Medulla oblongata (tissue), 1 donor: ENCODE measurements around the gene SCYL1.

Source experiments
- DNase-seq: peaks from one replicate; pipeline ENCODE4 v3.0.0-alpha.2; 2015; ENCODE audit errors: extremely low spot score

The SCYL1 gene

DNA sequence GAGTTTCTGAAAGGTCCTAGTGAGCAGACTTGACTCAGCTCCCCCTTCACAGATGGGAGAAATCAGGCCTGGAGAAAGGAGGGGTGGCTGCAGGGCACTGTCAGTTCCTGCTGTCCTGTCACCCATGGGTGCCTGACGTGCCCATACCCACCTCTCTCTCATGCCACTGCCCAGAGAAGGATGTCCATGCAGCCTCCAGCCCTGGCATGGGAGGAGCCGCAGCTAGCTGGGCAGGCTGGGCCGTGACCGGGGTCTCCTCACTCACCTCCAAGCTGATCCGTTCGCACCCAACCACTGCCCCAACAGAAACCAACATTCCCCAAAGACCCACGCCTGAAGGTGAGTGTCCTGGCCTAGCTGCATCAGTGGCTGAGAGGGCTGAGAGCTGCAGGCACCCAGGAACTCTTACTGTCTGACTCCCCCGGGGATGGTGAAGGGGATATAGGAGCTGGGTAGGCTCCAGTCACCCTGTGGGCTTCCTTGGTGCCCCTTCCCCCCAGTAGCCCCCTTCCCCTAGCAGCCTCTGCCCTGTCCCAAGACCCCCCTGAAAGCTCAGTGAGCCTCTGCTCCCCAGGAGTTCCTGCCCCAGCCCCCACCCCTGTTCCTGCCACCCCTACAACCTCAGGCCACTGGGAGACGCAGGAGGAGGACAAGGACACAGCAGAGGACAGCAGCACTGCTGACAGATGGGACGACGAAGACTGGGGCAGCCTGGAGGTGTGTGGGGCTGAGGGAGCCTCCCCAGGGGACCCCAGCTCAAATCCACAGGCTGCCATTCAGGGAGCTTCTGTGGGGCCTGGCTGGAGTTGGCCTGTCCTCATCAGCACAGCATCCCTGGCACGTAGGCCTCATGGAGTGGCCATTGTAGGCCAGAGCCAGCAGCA lies 11.8 kb downstream of the SCYL1 start:
- DNase-seq: no peak

DNA sequence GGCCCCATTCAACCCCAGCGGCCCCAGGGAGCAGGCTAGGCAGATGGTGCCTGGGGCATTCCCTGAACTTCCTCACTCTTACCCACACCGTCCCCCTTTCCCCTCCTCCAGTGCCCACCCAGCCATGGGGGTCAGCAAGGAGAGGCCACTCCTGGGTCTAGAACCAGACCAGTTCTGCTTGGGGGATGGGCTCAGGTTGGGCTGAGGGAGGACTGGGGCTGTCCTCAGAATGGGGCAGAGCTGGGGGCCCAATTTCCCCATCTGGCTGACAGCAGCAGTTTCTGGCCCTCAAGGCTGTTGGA lies 12.4 kb downstream of the SCYL1 start:
- no peak for DNase-seq

DNA sequence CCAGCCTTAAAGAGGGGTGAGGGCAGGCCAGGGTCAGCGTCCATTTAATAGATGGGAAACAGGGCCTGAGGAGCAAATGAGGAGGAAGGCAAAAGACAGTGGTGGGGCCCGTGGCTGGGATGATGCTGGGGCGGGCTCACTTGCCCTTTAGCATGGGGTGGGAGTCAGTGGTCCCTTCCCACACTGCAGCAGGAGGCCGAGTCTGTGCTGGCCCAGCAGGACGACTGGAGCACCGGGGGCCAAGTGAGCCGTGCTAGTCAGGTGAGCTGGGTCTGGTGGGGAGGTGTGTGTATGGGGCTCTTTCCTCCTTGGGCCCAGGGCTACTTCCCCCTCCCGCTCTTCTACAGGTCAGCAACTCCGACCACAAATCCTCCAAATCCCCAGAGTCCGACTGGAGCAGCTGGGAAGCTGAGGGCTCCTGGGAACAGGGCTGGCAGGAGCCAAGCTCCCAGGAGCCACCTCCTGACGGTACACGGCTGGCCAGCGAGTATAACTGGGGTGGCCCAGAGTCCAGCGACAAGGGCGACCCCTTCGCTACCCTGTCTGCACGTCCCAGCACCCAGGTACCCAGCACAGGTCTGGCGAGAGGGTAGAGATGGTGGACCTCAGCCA lies 12.8 kb downstream of the SCYL1 start:
- no peak for DNase-seq

DNA sequence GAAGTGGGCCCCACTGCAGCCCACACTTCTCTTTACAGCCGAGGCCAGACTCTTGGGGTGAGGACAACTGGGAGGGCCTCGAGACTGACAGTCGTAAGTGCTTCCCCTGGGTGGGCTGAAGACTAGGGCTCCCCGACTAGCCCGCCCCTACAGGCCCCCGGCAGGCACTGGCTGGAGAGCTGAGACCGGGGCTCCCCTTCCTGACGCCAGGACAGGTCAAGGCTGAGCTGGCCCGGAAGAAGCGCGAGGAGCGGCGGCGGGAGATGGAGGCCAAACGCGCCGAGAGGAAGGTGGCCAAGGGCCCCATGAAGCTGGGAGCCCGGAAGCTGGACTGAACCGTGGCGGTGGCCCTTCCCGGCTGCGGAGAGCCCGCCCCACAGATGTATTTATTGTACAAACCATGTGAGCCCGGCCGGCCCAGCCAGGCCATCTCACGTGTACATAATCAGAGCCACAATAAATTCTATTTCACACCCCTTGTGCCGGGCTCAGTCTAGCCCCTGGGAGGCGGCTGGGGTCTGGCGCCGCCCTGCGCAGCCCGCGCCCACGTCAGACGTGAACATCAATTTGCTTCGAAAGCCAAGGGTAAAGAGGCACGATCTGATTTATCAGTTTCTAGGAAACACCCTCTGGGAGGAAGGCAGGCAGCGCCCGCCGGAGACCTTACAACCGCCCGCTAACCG lies 13.5 kb downstream of the SCYL1 start:
- DNase-seq: no peak

DNA sequence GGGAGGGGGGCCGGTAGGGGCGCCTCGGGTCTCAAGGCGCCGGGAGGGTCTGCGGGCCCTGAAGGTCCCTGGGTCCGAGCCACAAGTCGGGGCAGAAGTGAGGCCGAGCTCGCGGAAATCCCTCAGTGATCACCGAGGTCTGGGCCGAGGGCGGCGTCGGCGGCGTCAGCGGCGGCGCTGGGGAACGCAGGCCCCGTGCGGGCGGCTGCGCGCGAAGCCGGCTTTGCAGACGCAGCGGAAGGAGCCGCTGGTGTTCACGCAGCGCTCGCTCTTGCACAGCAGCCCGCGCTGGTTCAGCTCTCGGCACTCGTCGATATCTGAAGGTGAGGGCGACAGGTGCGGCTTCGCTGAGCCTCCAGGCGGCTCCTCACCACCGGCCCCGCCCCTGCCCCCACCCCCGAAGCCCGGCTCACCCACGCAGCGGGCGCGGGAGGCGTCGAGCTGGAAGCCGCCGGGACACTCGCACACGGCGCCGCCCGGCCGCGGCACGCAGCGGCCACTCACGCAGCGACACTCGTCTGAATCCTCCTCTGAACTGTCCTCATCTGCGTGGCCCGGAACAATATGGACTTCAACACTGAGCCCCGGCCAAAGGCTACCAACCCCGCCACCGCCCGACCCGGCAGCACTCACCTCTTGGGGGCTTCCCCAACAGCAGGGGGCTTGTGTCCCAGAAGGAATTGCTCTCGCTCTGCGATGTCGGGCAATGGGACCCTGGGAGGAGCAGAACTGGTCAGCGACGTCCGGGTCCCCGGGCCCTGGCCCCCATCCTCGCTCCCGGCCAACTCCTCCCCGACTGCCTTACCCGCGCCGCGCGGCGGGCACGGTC lies 14.2 kb downstream of the SCYL1 start:
- DNase-seq: no peak

DNA sequence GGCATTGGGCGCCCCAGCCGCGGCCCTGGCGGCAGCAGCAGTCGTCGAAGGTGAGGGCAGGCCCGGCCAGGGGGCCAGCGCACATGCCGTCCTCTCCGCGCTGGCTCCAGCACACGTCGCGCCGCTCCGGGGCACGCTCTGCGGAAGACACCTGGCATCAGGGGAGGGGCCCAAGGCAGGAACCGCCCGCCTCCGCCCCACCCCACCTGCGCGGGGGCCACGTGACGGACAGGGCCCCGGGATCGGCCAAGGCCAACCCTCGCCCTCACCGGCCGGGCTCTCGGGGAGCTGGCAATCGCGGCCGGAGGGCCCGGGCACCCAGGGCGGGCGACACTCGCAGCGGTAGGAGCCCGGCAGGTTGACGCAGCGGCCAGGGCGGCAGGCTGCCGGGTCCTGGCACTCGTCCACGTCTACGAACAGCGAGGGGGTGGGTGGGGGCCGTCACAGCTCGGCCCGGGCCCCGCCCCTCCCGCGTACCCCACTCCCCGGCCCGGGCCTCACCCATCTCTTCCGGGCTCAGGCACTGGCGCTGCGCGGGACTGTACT lies 14.9 kb downstream of the SCYL1 start:
- DNase-seq: no peak

DNA sequence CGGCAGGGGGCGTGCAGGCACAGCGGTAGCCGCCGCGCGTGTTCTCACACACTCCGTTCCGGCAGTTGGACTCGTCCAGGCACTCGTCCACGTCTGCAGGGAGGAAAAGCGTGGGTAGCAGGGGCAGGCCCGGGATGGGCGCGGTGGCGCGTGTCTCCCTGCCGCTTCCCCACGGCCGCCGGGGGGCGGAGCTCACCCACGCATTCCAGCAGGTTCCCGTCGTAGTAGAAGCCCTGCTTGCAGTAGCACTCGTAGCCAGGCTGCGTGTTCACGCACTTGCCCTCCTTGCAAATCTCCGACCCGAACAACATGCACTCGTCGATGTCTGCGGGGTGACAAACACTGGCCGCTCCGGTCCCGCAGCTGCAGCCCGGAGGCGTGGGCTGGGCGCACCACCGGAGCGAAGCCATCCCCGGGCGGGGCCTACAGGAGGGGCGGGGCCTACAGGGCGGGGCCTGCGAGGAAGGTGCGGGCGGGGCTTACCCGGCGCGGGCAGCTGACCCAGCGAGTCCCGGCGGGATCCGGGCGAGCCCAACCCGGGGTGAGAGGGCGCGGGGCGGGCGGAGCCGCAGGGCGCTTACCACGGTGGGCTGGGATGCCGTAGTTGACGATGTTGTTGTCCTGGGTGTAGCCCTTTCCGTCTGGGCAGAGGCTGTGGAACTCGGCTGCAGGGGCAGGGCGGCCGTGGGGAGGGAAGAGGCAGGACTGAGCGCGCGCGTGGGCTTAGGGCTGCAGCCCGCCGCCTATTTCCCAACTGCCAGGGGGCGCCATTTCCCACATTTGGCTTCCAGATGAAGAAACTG lies 15.6 kb downstream of the SCYL1 start:
- peak; percentile 90 for DNase-seq

DNA sequence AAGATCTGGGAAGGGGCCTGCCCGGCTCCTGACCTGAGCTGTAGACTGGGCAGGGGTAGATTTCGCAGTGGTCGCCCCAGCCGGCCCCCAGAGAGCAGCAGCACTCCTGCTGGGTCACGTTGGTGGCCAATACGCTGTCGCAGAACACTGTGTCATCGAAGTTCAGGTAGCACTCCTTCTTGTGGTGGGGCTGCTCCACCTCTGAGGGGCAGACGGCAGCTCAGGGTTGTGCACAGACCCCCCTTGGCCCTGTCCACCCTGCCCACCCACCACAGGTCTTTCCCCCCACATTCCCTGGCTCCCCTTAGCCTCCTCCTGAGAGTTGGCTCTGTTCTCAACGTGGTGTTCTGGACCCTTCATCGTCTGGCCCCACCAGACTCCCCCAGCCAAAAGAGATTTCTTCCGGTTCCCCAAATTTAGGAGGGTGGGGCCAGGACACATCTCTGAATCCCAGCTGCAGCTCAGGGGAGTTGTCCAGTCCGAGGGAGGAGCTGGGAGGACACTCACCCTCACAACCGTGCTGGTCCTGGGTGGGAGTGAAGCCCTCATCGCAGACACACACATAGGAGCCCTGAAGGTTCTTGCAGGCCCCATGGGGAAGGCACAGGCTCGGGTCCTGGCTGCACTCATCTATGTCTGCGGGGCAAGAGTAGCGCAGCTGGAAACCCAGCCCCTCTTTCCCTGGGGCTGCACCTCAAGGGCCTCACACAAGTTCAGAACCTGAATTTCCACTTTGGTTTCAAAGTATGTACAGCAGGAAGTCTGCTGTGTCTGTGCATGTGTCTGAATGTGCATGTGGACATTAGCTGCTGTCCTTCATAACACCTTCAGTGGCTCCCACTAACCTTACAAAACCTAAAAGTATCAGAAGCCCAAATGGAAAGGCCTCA lies 16.5 kb downstream of the SCYL1 start:
- DNase-seq: no peak

DNA sequence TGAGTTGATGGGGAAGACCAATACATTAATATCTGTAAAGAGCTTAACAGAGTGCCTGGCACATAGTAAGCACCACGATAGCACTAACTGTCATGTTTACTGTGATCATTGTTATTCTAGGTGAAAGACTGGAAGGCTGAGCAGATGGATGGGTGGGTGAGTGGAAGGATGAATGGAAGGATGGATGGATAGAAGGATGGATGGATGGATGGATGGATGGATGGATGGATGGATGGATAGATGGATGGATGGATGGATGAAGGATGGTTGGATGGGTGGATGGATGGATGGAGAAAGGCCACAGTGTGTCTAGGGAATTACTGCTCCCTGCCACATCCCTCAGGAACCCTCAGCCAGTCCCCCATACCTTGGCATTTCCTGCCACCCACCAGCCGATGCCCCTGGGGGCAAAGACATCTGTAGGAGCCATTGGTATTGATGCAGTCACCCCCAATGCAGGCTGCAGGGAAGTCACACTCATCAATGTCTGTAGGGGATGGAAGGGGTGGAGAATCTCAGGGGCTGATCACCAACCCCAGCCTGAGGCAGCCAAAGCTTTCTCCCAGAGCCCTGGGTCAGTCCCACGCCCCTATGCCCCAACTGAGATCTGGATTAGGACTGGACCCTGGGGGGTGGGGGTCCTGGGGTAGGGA lies 18.0 kb downstream of the SCYL1 start:
- DNase-seq: no peak

DNA sequence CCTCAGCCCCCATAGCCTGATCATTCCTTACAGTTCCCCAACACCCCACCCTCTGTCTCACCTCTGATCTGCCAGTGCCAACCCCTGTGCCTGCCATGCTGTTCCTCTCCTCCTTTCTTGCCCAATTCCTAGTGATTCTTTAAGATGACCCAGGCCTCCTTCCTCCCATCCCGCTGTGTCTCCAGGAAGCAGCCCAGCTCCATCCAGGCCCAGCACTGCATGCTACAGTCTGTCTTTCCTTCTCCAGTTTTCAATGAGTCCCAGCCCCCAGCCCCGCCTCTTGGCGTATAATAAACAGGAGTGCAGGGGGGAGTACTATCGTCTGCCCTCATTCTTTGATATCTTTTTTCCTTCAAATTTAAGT lies 21.0 kb downstream of the SCYL1 start:
- DNase-seq: no peak

DNA sequence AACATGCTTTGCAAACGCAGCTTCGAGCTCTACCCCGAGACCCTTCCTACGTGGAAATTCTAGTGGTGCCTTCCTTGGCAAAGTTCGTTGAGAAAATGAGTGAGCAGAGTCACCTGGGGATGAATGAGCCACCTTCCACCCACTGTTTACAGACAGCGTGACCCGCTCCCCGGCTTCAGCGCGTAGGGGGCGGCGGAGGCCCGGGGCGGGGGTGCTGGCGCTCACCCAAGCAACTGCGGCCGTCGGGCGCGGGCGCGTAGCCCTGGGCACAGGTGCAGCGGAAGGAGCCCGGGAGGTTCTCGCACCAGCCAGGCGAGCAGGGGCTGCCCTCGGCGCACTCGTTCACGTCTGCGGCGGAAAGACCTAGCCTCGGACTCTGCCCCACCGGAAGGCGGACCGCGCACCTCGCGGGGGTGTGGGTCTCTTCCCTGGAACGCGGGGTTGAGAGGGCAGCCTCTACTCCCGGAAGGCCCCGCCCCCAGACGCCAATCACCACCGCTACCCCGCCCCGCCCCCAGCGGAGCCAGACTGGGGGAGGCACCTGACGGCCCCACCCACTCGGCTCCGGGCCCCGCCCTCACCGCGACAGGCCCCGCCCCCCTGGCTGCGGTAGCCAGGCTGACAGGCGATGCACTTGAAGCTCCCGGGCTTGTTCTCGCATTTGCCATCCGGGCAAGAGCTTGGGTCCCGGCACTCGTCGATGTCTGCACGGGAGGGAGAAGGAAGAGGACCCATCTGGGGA lies 21.5 kb downstream of the SCYL1 start:
- peak; percentile 46 for DNase-seq

DNA sequence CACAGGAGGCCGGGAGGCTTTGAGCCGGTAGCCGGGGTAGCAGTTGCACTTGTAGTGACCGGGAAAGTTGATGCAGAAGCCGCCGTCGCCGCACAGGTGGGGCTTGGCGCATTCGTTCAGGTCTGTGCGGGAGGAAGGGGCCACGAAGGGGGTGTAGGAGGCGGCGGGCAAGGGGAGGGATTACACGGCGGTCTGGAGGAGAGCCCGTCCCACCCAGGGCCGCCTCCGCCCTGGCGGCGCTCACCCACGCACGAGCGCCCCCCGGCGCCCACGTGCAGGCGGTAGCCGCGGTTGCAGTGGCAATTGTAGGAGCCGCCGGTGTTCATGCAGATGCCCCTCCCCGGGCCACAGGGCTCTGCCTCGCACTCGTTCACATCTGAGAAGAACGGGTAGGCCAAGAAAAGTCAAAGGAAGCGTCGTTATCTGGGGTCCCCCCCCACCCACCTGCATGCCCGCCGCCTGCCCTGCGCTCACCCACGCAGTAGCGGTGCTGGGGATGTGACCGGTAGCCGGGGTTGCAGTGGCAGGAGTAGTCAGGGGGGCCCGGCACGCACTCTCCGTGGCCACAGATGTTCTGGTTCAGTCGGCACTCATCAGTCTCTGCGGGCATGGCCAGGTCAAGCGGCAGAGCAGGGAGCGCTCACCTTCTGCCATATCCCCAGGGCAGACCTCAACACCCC lies 22.7 kb downstream of the SCYL1 start:
- no peak for DNase-seq

DNA sequence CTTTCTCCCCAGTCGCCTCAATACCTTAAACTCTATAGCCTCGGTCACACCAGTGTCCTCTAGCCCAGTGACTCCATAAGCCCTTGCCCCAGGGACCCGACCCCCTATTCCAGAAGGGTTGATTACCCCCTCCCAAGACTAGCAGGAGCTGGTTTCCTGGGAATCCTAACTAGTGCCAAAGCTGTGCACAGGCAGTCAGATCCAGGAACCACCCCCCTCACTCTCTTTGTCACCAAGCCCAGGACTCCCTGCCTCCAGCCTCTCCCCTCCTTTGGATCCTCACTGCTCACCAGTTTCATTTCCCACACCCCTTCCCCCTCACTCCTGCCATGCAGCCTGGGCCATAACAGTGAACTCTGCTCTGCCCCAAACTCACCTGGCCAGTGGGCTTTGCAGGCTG lies 23.5 kb downstream of the SCYL1 start:
- peak; percentile 61 for DNase-seq

DNA sequence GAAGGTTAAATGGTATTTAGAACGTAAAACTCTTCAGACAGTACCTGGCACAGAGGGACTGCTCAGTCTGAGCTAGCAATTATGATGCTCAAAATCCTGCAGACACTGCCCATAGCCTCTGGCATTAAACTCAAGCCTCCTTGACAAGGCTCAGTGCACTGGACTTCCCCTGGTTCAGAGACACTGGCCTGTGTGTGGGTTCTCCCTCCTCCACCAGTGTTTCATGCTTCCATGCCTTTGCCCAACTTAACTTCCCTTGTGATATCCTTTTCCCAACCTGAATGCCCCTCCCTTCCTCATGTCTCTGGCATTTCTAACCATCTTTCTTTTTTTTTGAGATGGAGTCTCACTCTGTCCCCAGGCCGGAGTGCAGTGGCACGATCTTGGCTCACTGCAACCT lies 24.2 kb downstream of the SCYL1 start:
- DNase-seq: no peak

DNA sequence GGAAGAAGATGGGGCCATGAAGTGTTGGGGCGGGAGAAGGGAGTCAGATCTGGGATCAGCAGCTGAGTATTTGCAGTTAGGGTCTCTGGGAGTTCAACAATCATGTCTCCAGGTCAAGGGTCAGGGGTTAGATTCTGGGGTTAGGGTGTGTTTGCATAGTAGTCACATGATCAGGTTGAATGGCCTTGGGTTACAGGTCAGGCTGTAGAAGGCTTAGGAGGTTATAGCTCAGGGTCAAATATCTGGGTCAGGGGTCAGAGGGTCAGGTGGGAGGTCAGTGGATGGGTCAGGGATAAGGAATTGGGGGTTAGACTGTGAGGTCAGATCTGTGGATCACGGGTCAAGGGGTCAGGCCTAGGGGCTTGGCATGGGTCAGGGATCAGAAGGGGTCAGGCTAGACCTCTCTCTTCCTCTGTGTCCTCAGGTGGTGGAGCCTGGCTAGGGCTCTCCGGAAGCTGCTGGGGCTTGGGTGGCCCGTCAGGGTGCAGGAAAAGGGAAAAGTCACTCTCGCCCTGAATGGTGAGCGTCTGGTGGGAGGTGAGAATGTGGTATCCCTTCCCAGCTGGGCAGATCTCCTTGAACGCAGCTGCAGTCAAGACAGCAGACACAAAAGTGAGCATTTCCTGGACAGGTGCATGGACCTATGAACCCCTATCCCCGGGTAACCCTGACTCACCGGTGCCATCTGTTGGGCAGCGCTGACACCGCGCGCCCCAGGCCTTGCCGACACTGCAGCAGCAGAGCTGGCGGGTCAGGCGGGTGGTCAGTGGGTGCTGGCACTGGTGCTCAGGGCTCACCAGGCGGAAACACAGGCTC lies 26.9 kb downstream of the SCYL1 start:
- no peak for DNase-seq

DNA sequence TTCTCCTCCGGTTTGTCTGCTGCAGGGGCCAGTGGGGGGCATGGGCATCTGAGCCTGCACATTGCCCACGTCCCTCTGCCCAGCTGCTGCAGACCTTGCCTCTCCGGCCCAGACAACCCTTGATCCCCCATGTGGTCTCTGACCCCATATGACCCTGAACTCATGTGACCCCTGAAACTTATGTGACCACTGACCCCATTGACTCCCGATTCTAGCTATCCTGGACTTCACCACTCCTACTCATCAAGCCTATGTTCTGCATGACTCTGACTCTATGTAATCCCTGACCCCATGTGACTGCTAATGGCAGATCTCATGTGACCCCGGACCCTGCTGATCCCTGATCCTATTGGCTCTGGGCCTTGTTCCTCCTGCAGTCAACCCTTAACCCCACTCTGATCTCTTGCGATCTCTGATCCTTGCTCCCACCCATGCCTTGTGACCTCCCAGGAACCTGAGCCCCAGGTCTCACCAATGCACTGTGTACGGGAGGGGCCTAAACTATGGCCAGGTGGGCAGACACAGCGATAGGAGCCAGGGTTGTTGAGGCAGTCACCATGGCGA lies 27.6 kb downstream of the SCYL1 start:
- no peak for DNase-seq
